HepG2 (cell line): ENCODE data around the gene DSCAML1. TPM values are rescaled to one million over a fixed set of nuclear protein-coding genes. Genes with fewer than 3 reads are reported as not detected.

ENCODE experiments used
- ATAC-seq: fragments of 200-7000 bp; cut with Tn5 transposase; 3 replicates; pipeline ENCODE4 v1.9.1; 2020; ENCODE audit warnings: mild to moderate bottlenecking, moderate library complexity
- BruUV-seq: library from RNA; stranded (reverse); fragments of 400-500 nt; replicated peaks from 2 replicates; lab custom pipeline; 2021; lab: Mats Ljungman, UMichigan
- CTCF ChIA-PET: fragments of 300-600 bp; formaldehyde crosslinking; extraction: SDS; loops from one replicate; lab custom pipeline; 2021; ENCODE audit warnings: low total read pairs, inconsistent platforms, low intra/inter-chr PET ratio; lab: Yijun Ruan, JAX
- POLR2A ChIA-PET: fragments of 350-600 bp; sonication (Branson Sonifier 250); formaldehyde crosslinking; loops from one replicate; lab custom pipeline; 2020; ENCODE audit warnings: antibody characterized with exemption, inconsistent platforms; lab: Yijun Ruan, JAX
- DNase-seq: peaks from one replicate; pipeline ENCODE4 v3.0.0-alpha.2; 2015; ENCODE audit warnings: low spot score
- FAIRE-seq: peaks from 3 replicates; lab custom pipeline; 2011; peaks lifted over from hg19 to GRCh38; lab: Jason Lieb, UNC
- H2AFZ ChIP-seq: one replicate; pipeline ENCODE4 v1.6.1; 2011; ENCODE audit warnings: low read length, inconsistent platforms
- H3K27ac ChIP-seq: fragments of 300-600 bp; 3 replicates; pipeline ENCODE4 v1.8.0; 2011; ENCODE audit warnings: mixed run types, mild to moderate bottlenecking, mixed read lengths, low read length, inconsistent platforms; ENCODE audit not compliant: insufficient read depth; ENCODE audit errors: extremely low read length
- H3K27me3 ChIP-seq, 2 experiments: fragments of 200-600 bp in 1 of 2; 2 replicates in 1 of 2; 3 replicates in 1 of 2; pipeline versions ENCODE4 v1.6.0 to v1.8.0; 2011; ENCODE audit warnings: low read length in 2 of 2, mild to moderate bottlenecking in 2 of 2, moderate library complexity in 2 of 2, inconsistent platforms in 1 of 2; ENCODE audit not compliant: insufficient read depth in 2 of 2, control insufficient read depth in 1 of 2
- H3K36me3 ChIP-seq, 2 experiments: fragments of 200-600 bp in 1 of 2; replicated peaks in 1 of 2; 2 replicates in 1 of 2; 3 replicates in 1 of 2; pipeline versions ENCODE4 v1.5.1 to v1.8.0; 2011; ENCODE audit warnings: low read length in 2 of 2, inconsistent platforms in 1 of 2; ENCODE audit not compliant: insufficient read depth in 2 of 2, control insufficient read depth in 1 of 2
- H3K4me1 ChIP-seq: 2 replicates; pipeline ENCODE4 v1.5.1; 2012; ENCODE audit warnings: low read length, inconsistent platforms; ENCODE audit not compliant: insufficient read depth
- H3K4me2 ChIP-seq: 2 replicates; pipeline ENCODE4 v1.6.0; 2011; ENCODE audit warnings: low read depth, low read length, inconsistent platforms
- H3K4me3 ChIP-seq, 3 experiments: fragments of 200-600 bp in 1 of 3; sonication (generic), shearing (Covaris generic) in 1 of 3; replicated peaks in 1 of 3; 2 replicates each; pipeline ENCODE4 v1.5.1; 2011 to 2016; ENCODE audit warnings: low read length in 3 of 3, inconsistent platforms in 2 of 3, low read depth in 2 of 3, mild to moderate bottlenecking in 2 of 3, control low read depth in 1 of 3, mixed read lengths in 1 of 3; ENCODE audit not compliant: insufficient read depth in 1 of 3
- H3K79me2 ChIP-seq: one replicate; pipeline ENCODE4 v1.6.1; 2011; ENCODE audit warnings: low read length, inconsistent platforms; ENCODE audit not compliant: insufficient read depth
- H3K9ac ChIP-seq: 2 replicates; pipeline ENCODE4 v1.6.0; 2011; ENCODE audit warnings: mild to moderate bottlenecking, low read depth, low read length, inconsistent platforms; ENCODE audit not compliant: insufficient read depth
- H3K9me3 ChIP-seq: 2 replicates; pipeline ENCODE4 v1.5.1; 2012; ENCODE audit warnings: mild to moderate bottlenecking, low read length
- H4K20me1 ChIP-seq: 2 replicates; pipeline ENCODE4 v1.6.0; 2011; ENCODE audit warnings: inconsistent platforms, mild to moderate bottlenecking, low read length, moderate library complexity; ENCODE audit not compliant: insufficient read depth
- E2F1 ChIP-seq: sonication (generic); formaldehyde crosslinking; IDR thresholded peaks from 2 replicates; pipeline ENCODE4 v1.5.0; 2020; ENCODE audit warnings: missing genetic modification reagents
- KDM4B ChIP-seq: sonication (generic); formaldehyde crosslinking; IDR thresholded peaks from 2 replicates; pipeline ENCODE4 v1.4.0; 2020; ENCODE audit warnings: missing genetic modification reagents
- PAF1 ChIP-seq: IDR thresholded peaks from 2 replicates; pipeline ENCODE4 v1.6.1; 2016; ENCODE audit warnings: missing genetic modification reagents, missing compliant biosample characterization
- SPEN ChIP-seq: sonication (generic); formaldehyde crosslinking; IDR thresholded peaks from 2 replicates; pipeline ENCODE4 v1.5.1; 2020; ENCODE audit warnings: low read depth, mild to moderate bottlenecking, missing genetic modification reagents
- ZBTB14 ChIP-seq: sonication (generic); formaldehyde crosslinking; IDR thresholded peaks from 2 replicates; pipeline ENCODE4 v1.4.0; 2020; ENCODE audit warnings: missing genetic modification reagents
- ZC3H13 ChIP-seq: sonication (generic); formaldehyde crosslinking; IDR thresholded peaks from 2 replicates; pipeline ENCODE4 v1.8.1; 2023; ENCODE audit warnings: mild to moderate bottlenecking, missing genetic modification reagents, moderate library complexity
- ZFYVE20 ChIP-seq: sonication (generic); formaldehyde crosslinking; IDR thresholded peaks from 2 replicates; pipeline ENCODE4 v1.8.0; 2023; ENCODE audit warnings: low read depth, mild to moderate bottlenecking, moderate library complexity, missing genetic modification reagents, borderline replicate concordance
- ZIK1 ChIP-seq: sonication (generic); formaldehyde crosslinking; IDR thresholded peaks from 2 replicates; pipeline ENCODE4 v1.5.0; 2020; ENCODE audit warnings: mild to moderate bottlenecking, low read depth, missing genetic modification reagents, borderline replicate concordance
- ZNF326 ChIP-seq: sonication (generic); formaldehyde crosslinking; IDR thresholded peaks from 2 replicates; pipeline ENCODE4 v1.4.0; 2020; ENCODE audit warnings: missing genetic modification reagents, borderline replicate concordance
- ZNF331 ChIP-seq: sonication (generic); formaldehyde crosslinking; IDR thresholded peaks from 2 replicates; pipeline ENCODE4 v1.4.0; 2020; ENCODE audit warnings: missing genetic modification reagents
- ZNF543 ChIP-seq: sonication (generic); formaldehyde crosslinking; IDR thresholded peaks from 2 replicates; pipeline ENCODE4 v1.4.0; 2020; ENCODE audit warnings: mild to moderate bottlenecking, missing genetic modification reagents
- ZNF552 ChIP-seq: sonication (generic); formaldehyde crosslinking; IDR thresholded peaks from 2 replicates; pipeline ENCODE4 v1.9.0; 2022; ENCODE audit warnings: missing genetic modification reagents, mild to moderate bottlenecking, borderline replicate concordance
- ZNF780A ChIP-seq: sonication (generic); formaldehyde crosslinking; IDR thresholded peaks from 2 replicates; pipeline ENCODE4 v1.8.0; 2022; ENCODE audit warnings: mild to moderate bottlenecking, missing genetic modification reagents, moderate library complexity
- WGBS: methylation state at CpG from one replicate; pipeline ENCODE4 v1.1.6; 2017; ENCODE audit warnings: low lambda C conversion rate; 5-methylcytosine and 5-hydroxymethylcytosine counted together
- in situ Hi-C: cut with HindIII; loops from 2 replicates; pipeline ENCODE4 v1.10.0; 2017; ENCODE audit warnings: low pct_unique_long_range_greater_than_20kb; ENCODE audit not compliant: extremely low pct_ligation_motif_present
- intact Hi-C: fragments of 100-400 bp; cut with micrococcal nuclease; formaldehyde crosslinking; loops from one replicate; pipeline ENCODE4 v1.10.0; 2022; ENCODE audit not compliant: unreplicated experiment
- polyA plus RNA-seq, 8 experiments: library from polyadenylated mRNA; depleted of rRNA in 3 of 8; stranded (reverse) in 7 of 8; unstranded in 1 of 8; fragments of >200 nt; fragmentation: Illumina TruSeq in 4 of 8; extraction: Trizol in 4 of 8; gene quantifications; 2 replicates each; pipeline versions ENCODE4 v1.2.1 to v1.2.3, GENCODE V29; 2011 to 2016; ENCODE audit warnings: low read depth in 4 of 8, missing spikeins in 1 of 8, mixed read lengths in 1 of 8; ENCODE audit not compliant: insufficient read depth in 1 of 8
- total RNA-seq, 5 experiments: library from RNA; depleted of rRNA; stranded (reverse); fragments of >200 nt; fragmentation: Illumina TruSeq; extraction: Trizol; gene quantifications; 2 replicates each; pipeline ENCODE4 v1.2.3, GENCODE V29; 2016; ENCODE audit warnings: low read depth in 1 of 5

Gene DSCAML1
- total and polyA plus RNA-seq, 2 of the 13 experiments (the other 11 are each of a cell fraction or from before 2014, with no cell fraction given), result 0.29 to 0.40 TPM

GRCh38 chr11:117691218-117691514 is 105.8 kb downstream of the DSCAML1 start:
- H4K20me1 ChIP-seq, result no peaks in the 10 kb centered on the region
- intact Hi-C loops (no loop called here), in situ Hi-C loops (no loop called here)
- ChIA-PET POLR2A (no interaction called here), CTCF (no interaction called here)
- H3K36me3 ChIP-seq, result no peaks in the 10 kb centered on the region
- H3K4me3 ChIP-seq, result no peak overlapping the region
- DNase-seq, result no peak
- no peak overlapping the region for H3K9ac ChIP-seq
- H3K27me3 ChIP-seq, result no peaks in the 10 kb centered on the region; a peak in 3 of 5 replicates
- no peaks in the 10 kb centered on the region for H3K9me3 ChIP-seq
- no peaks in the 10 kb centered on the region for H3K79me2 ChIP-seq
- H2AFZ ChIP-seq, result no peak overlapping the region
- no peak for FAIRE-seq
- no peak for ATAC-seq
- 27% methylated on average over 4 of the region's 4 CpGs for WGBS
- no peak overlapping the region for H3K27ac ChIP-seq
- no peak overlapping the region for H3K4me2 ChIP-seq
- no TSS peak for BruUV-seq
- TF ChIP-seq E2F1 (CRISPR knock-in tag) (no peak), ZBTB14 (CRISPR knock-in tag) (no peak), PAF1 (CRISPR knock-in tag) (no peak)
- no peaks in the 10 kb centered on the region for H3K4me1 ChIP-seq

- H3K9me3 ChIP-seq, result no peaks in the 10 kb centered on the region
- no peaks in the 10 kb centered on the region; a peak in 3 of 5 replicates for H3K27me3 ChIP-seq
- no peaks in the 10 kb centered on the region for H4K20me1 ChIP-seq
- DNase-seq (no peak), ATAC-seq (no peak), FAIRE-seq (no peak)
- H2AFZ ChIP-seq, result no peak overlapping the region
- POLR2A ChIA-PET, result no interaction called here
- no peak overlapping the region for H3K9ac ChIP-seq
- WGBS, result 53% methylated on average over 6 of the region's 8 CpGs
- in situ Hi-C loops (no loop called here), intact Hi-C loops (no loop called here)
- H3K4me1 ChIP-seq, result no peaks in the 10 kb centered on the region
- CTCF ChIA-PET, result no interaction called here
- no TSS peak for BruUV-seq
- H3K4me3 ChIP-seq, result no peak overlapping the region
- no peak overlapping the region for H3K27ac ChIP-seq
- no peaks in the 10 kb centered on the region for H3K79me2 ChIP-seq
- no peaks in the 10 kb centered on the region for H3K36me3 ChIP-seq
- no peak overlapping the region for H3K4me2 ChIP-seq
- TF ChIP-seq ZNF543, result no peak
- no peak for TF ChIP-seq ZNF780A (CRISPR knock-in tag)
- no peak for TF ChIP-seq ZNF326 (CRISPR knock-in tag)
- TF ChIP-seq ZIK1, result no peak
- TF ChIP-seq SPEN (CRISPR knock-in tag), result no peak
- no peak for TF ChIP-seq KDM4B (CRISPR knock-in tag)
- no peak for TF ChIP-seq ZNF552
- no peak for TF ChIP-seq ZFYVE20
- no peak for TF ChIP-seq ZC3H13
- TF ChIP-seq ZNF331 (CRISPR knock-in tag), result no peak
Measured at GRCh38 chr11:117690484-117691217, 106.4 kb downstream of the DSCAML1 start.
